ENCODE measurements around the gene CLIP4.
A peak's percentile ranks its signal among the peaks of the same experiment; 100 is the strongest.

Gene CLIP4

GRCh38 chr2:29114946-29115609, at the start of gene CLIP4:
Gene CLIP4, plus strand, starts transcription at chr2:29115415. Its CDS starts 5,974 bp downstream, at chr2:29121389.
- FAIRE-seq, result no peak
- peak; percentile 65 for TF ChIP-seq POLR2A (IDR thresholded peaks at IDR 0.05; ENCODE audit: low read depth, low read length)
- peak; percentile 42 for DNase-seq (ENCODE audit: insufficient read length, low spot score)

DNA sequence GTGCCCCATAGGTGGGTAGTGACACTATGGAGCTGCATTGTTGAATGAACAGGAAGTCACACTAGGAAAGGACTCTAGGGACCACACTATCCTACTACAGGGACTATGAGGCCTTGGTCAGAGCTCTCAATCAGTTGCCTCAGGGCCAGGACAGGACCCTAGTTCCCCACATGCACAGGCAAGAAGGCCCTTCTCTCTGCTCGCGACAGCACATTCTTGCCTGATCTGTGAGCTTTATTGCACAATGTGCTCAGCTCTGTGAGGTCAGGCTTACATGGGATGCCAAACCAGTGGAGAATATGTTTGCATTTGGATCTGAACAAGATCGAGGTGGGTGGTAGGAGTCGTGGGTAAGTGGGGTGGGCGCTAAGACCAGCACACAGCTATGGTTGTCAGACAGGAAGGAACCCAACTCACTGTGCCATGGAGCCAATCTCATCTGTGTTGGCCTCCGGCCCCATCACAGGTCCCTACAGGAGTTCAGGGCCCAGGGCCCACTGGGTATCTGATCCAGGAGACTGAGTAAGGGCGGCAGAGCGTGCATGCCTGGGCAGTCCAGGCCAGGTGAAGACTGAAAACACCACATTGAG, 48.8 kb upstream of the CLIP4 start:
- no peak for DNase-seq (ENCODE audit: insufficient read length, low spot score)
- FAIRE-seq, result no peak
- no peak for TF ChIP-seq POLR2A (IDR thresholded peaks at IDR 0.05; ENCODE audit: low read depth, low read length)

- TF ChIP-seq POLR2A (IDR thresholded peaks at IDR 0.05; ENCODE audit: low read depth, low read length), result no peak
- FAIRE-seq (no peak), DNase-seq (ENCODE audit: insufficient read length, low spot score) (no peak)
Observed at GRCh38 chr2:29066997-29067605, 48.1 kb upstream of the CLIP4 start.

- no peak for DNase-seq (ENCODE audit: insufficient read length, low spot score)
- no peak for FAIRE-seq
- TF ChIP-seq POLR2A (IDR thresholded peaks at IDR 0.05; ENCODE audit: low read depth, low read length), result no peak
Observed at GRCh38 chr2:29068513-29068912, 46.7 kb upstream of the CLIP4 start.

DNA sequence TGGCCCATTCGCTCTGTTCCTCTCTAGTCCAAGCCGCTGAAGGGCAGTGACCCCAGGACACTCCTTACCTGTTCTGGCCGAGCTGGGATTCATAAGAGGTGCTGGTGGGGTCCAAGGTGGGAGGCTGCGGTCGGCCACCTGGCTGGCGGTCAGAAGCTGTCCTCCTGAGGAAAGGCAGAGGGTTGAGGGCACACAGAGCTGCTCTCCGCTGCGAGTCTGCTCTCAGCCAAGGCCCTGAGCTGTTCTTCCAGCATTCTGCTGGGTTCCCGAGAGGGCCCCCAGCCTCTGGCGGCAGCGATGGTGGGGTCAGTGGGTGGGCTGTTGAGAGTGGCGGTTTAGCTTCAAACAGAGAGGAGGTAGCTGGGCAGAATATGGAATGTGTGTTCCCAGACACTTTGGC, 44.7 kb upstream of the CLIP4 start:
- no peak for DNase-seq (ENCODE audit: insufficient read length, low spot score)
- FAIRE-seq, result no peak
- no peak for TF ChIP-seq POLR2A (IDR thresholded peaks at IDR 0.05; ENCODE audit: low read depth, low read length)

GRCh38 chr2:29071032-29071975, 43.9 kb upstream of the CLIP4 start:
- FAIRE-seq (no peak), DNase-seq (ENCODE audit: insufficient read length, low spot score) (no peak)
- no peak for TF ChIP-seq POLR2A (IDR thresholded peaks at IDR 0.05; ENCODE audit: low read depth, low read length)

- FAIRE-seq, result no peak
- no peak for TF ChIP-seq POLR2A (IDR thresholded peaks at IDR 0.05; ENCODE audit: low read depth, low read length)
- DNase-seq (ENCODE audit: insufficient read length, low spot score), result no peak
Observed at GRCh38 chr2:29072251-29072650, 43.0 kb upstream of the CLIP4 start.

GRCh38 chr2:29072971-29073725, 42.1 kb upstream of the CLIP4 start:
- TF ChIP-seq POLR2A (IDR thresholded peaks at IDR 0.05; ENCODE audit: low read depth, low read length), result no peak
- DNase-seq (ENCODE audit: insufficient read length, low spot score) (no peak), FAIRE-seq (no peak)

- no peak for TF ChIP-seq POLR2A (IDR thresholded peaks at IDR 0.05; ENCODE audit: low read depth, low read length)
- FAIRE-seq (no peak), DNase-seq (ENCODE audit: insufficient read length, low spot score) (no peak)
Observed at GRCh38 chr2:29073933-29074332, 41.3 kb upstream of the CLIP4 start.

DNA sequence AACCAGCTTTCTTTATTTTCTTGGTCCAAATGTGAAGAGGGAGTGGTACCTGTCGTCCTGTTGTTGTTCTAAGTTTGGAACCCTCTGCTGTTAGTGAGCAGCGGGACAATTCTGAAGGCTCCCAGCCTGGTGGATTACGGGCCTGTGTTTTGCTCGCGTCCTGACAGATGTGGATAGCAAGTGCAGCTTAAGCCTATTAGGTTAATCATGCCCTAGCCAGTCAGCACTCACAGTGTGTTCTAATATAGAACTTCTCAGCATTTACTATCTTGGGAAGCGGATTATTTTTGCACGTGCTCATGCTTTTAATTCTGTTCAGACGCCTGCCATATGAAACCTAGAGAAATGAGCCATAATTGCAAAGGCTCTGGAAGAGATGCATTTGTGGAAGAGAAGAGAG, 40.8 kb upstream of the CLIP4 start, which contains the start of gene PCARE:
TSS of gene PCARE (minus strand) at position 113 of the 400 bp plus-strand sequence. CDS start 262 bp downstream, outside the sequence.
- DNase-seq (ENCODE audit: insufficient read length, low spot score) (no peak), FAIRE-seq (no peak)
- no peak for TF ChIP-seq POLR2A (IDR thresholded peaks at IDR 0.05; ENCODE audit: low read depth, low read length)

- no peak for FAIRE-seq
- no peak for TF ChIP-seq POLR2A (IDR thresholded peaks at IDR 0.05; ENCODE audit: low read depth, low read length)
- DNase-seq (ENCODE audit: insufficient read length, low spot score), result no peak
Observed at GRCh38 chr2:29075894-29076705, 39.1 kb upstream of the CLIP4 start.

DNA sequence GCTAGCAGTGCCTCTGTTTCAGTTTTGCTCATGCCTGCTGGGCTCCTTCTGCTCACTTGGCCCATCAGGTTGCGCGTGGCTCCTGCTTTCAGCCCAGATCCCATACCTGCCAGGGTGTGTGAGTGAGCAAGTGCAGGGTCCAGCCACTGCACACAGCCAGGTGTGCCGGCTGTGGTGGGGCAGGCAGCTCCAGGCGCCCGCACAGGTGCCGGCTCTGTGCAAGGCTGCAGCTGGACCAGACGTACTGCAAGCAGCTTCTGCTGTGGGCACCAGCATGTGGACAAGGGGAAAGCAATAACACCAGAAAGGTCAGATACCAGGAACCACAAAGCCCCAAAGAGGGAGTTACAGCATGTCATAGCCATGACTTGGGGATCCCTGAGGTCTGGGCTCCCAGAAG, 35.3 kb upstream of the CLIP4 start:
- TF ChIP-seq POLR2A (IDR thresholded peaks at IDR 0.05; ENCODE audit: low read depth, low read length), result no peak
- no peak for FAIRE-seq
- no peak for DNase-seq (ENCODE audit: insufficient read length, low spot score)

All from H54 (cell line).